CD4-positive, CD25-positive, alpha-beta regulatory T cell (primary cell): Measurements from ENCODE around the gene CCDC81. TPM values are rescaled to one million over a fixed set of nuclear protein-coding genes. Genes with fewer than 3 reads are reported as not detected.
"Not testable (repeated sequence)": the region's sequence is repeated elsewhere in the genome, so short reads cannot be mapped to it uniquely, and the experiment has no call there.

Experiments used
- ATAC-seq, 2 donors: fragments of 150-1000 bp; cut with Tn5 transposase; one replicate each; pipeline ENCODE4 v1.10.0; 2021; ENCODE audit warnings: low read depth in 2 of 2, moderate number of reproducible peaks in 2 of 2, moderate library complexity in 1 of 2
- DNase-seq, 3 donors: peaks; one replicate each; pipeline versions ENCODE4 v3.0.0 to v3.0.0-alpha.2; 2012 to 2022; ENCODE audit warnings: mixed read lengths in 1 of 3
- H3K27ac ChIP-seq: one replicate; pipeline ENCODE4 v1.7.0; 2013; ENCODE audit warnings: mild to moderate bottlenecking, low read length; ENCODE audit not compliant: insufficient read depth, poor library complexity, severe bottlenecking
- H3K27me3 ChIP-seq: one replicate; pipeline ENCODE4 v1.7.0; 2013; ENCODE audit warnings: low read length; ENCODE audit not compliant: control insufficient read depth, insufficient read depth
- H3K36me3 ChIP-seq: one replicate; pipeline ENCODE4 v1.7.0; 2013; ENCODE audit warnings: mild to moderate bottlenecking, low read length, moderate library complexity; ENCODE audit not compliant: control insufficient read depth, insufficient read depth
- H3K4me1 ChIP-seq: 2 replicates; pipeline ENCODE4 v1.7.0; 2013; ENCODE audit warnings: mild to moderate bottlenecking, low read length; ENCODE audit not compliant: insufficient read depth, control insufficient read depth, poor library complexity, severe bottlenecking
- H3K4me3 ChIP-seq: one replicate; pipeline ENCODE4 v1.7.0; 2013; ENCODE audit warnings: low read depth, mild to moderate bottlenecking, low read length, moderate library complexity
- H3K9me3 ChIP-seq, 2 experiments: 1 replicate in 1 of 2; 2 replicates in 1 of 2; pipeline ENCODE4 v1.7.0; 2013; ENCODE audit warnings: low read length in 2 of 2, mild to moderate bottlenecking in 1 of 2, moderate library complexity in 1 of 2; ENCODE audit not compliant: control insufficient read depth in 2 of 2
- H3K27ac Mint-ChIP-seq, 3 donors: one replicate each; pipeline ENCODE4 v1.8.0; 2020 to 2022; ENCODE audit warnings: mild to moderate bottlenecking in 3 of 3, mixed read lengths in 3 of 3, moderate library complexity in 2 of 3
- H3K27me3 Mint-ChIP-seq: one replicate; pipeline ENCODE4 v1.8.0; 2022; ENCODE audit warnings: mild to moderate bottlenecking, mixed read lengths
- H3K36me3 Mint-ChIP-seq: one replicate; pipeline ENCODE4 v1.8.0; 2020; ENCODE audit warnings: mixed read lengths
- H3K4me1 Mint-ChIP-seq, 4 donors: one replicate each; pipeline ENCODE4 v1.8.0; 2020 to 2022; ENCODE audit warnings: mixed read lengths in 4 of 4, mild to moderate bottlenecking in 1 of 4
- H3K4me3 Mint-ChIP-seq, 4 donors: one replicate each; pipeline ENCODE4 v1.8.0; 2020 to 2022; ENCODE audit warnings: mild to moderate bottlenecking in 4 of 4, mixed read lengths in 4 of 4, moderate library complexity in 3 of 4
- H3K9me3 Mint-ChIP-seq, 7 donors: one replicate each; pipeline ENCODE4 v1.8.0; 2020 to 2022; ENCODE audit warnings: mixed read lengths in 7 of 7, mild to moderate bottlenecking in 3 of 7, moderate library complexity in 2 of 7
- polyA plus RNA-seq, 4 donors: library from polyadenylated mRNA; unstranded; fragments of 300-500 nt; fragmentation: Illumina TruSeq; gene quantifications; one replicate each; pipeline ENCODE4 v1.2.3, GENCODE V29; 2021
- total RNA-seq: library from RNA; stranded (reverse); gene quantifications from one replicate; pipeline ENCODE4 v1.2.3, GENCODE V29; 2022

CCDC81 gene
- total and polyA plus RNA-seq, 5 donors from 2014 or later, result 0.96 TPM; not detected in 4

GRCh38 chr11:86415026-86415425 is 40.3 kb downstream of the CCDC81 start:
- Histone ChIP-seq H3K4me3 (no peak overlapping the region), H3K27me3 (no peaks in the 10 kb centered on the region), H3K36me3 (no peaks in the 10 kb centered on the region), H3K9me3 (no peaks in the 10 kb centered on the region), H3K4me1 (no peaks in the 10 kb centered on the region), H3K27ac (no peak overlapping the region)
- ATAC-seq, result no peak
- Mint-ChIP-seq H3K4me1 (peaks cover 0 to 2% (median 0%) of the 10 kb centered on the region in 4 donors), H3K27me3 (no peaks in the 10 kb centered on the region), H3K4me3 (no peak overlapping the region), H3K36me3 (no peaks in the 10 kb centered on the region), H3K27ac (no peak overlapping the region), H3K9me3 (peaks cover 0 to 1% (median 0%) of the 10 kb centered on the region in 7 donors)
- no peak for DNase-seq

GRCh38 chr11:86416494-86416893 is 41.8 kb downstream of the CCDC81 start:
- Mint-ChIP-seq H3K4me3 (no peak overlapping the region), H3K27ac (no peak overlapping the region), H3K36me3 (no peaks in the 10 kb centered on the region), H3K27me3 (no peaks in the 10 kb centered on the region), H3K4me1 (peaks cover 0 to 2% (median 0%) of the 10 kb centered on the region in 4 donors), H3K9me3 (no peaks in the 10 kb centered on the region)
- no peak for ATAC-seq
- Histone ChIP-seq H3K36me3 (no peaks in the 10 kb centered on the region), H3K27ac (no peak overlapping the region), H3K4me3 (no peak overlapping the region), H3K9me3 (no peaks in the 10 kb centered on the region), H3K27me3 (no peaks in the 10 kb centered on the region), H3K4me1 (no peaks in the 10 kb centered on the region)
- no peak for DNase-seq

GRCh38 chr11:86416951-86417350 is 42.3 kb downstream of the CCDC81 start:
- ATAC-seq, H3K4me1 Mint-ChIP-seq: not testable (repeated sequence)

GRCh38 chr11:86418106-86418505 is 43.4 kb downstream of the CCDC81 start:
- no peak overlapping the region for H3K27ac Mint-ChIP-seq
- Histone ChIP-seq H3K27me3 (no peaks in the 10 kb centered on the region), H3K36me3 (no peaks in the 10 kb centered on the region), H3K27ac (no peak overlapping the region), H3K4me3 (no peak overlapping the region), H3K9me3 (no peaks in the 10 kb centered on the region), H3K4me1 (no peaks in the 10 kb centered on the region)
- no peak overlapping the region for H3K4me3 Mint-ChIP-seq
- no peaks in the 10 kb centered on the region for H3K36me3 Mint-ChIP-seq
- H3K4me1 Mint-ChIP-seq, result peaks cover 0 to 2% (median 0%) of the 10 kb centered on the region in 4 donors
- H3K27me3 Mint-ChIP-seq, result no peaks in the 10 kb centered on the region
- H3K9me3 Mint-ChIP-seq, result no peaks in the 10 kb centered on the region
- ATAC-seq, result no peak
- DNase-seq, result no peak

More at GRCh38 chr11:86416951-86417350, 42.3 kb downstream of the CCDC81 start:
- H3K27me3 Mint-ChIP-seq, H3K36me3 ChIP-seq, DNase-seq, H3K4me1 ChIP-seq, H3K36me3 Mint-ChIP-seq, H3K9me3 Mint-ChIP-seq, H3K9me3 ChIP-seq, H3K4me3 ChIP-seq, H3K27me3 ChIP-seq, H3K27ac Mint-ChIP-seq, H3K4me3 Mint-ChIP-seq, H3K27ac ChIP-seq: not testable (repeated sequence)

GRCh38 chr11:86418513-86418912 is 43.8 kb downstream of the CCDC81 start:
- no peaks in the 10 kb centered on the region for H3K36me3 Mint-ChIP-seq
- Histone ChIP-seq H3K36me3 (no peaks in the 10 kb centered on the region), H3K4me3 (no peak overlapping the region), H3K27ac (no peak overlapping the region), H3K4me1 (no peaks in the 10 kb centered on the region), H3K27me3 (no peaks in the 10 kb centered on the region), H3K9me3 (no peaks in the 10 kb centered on the region)
- no peak for ATAC-seq
- peaks cover 0 to 2% (median 0%) of the 10 kb centered on the region in 4 donors for H3K4me1 Mint-ChIP-seq
- H3K27ac Mint-ChIP-seq, result no peak overlapping the region
- DNase-seq, result peak in 1 of 3 donors; percentile 7
- no peaks in the 10 kb centered on the region for H3K27me3 Mint-ChIP-seq
- peaks cover 0 to 1% (median 0%) of the 10 kb centered on the region in 7 donors for H3K9me3 Mint-ChIP-seq
- H3K4me3 Mint-ChIP-seq, result no peak overlapping the region

GRCh38 chr11:86418917-86419316 is 44.2 kb downstream of the CCDC81 start:
- Histone ChIP-seq H3K4me3 (no peak overlapping the region), H3K27me3 (no peaks in the 10 kb centered on the region), H3K4me1 (no peaks in the 10 kb centered on the region), H3K9me3 (no peaks in the 10 kb centered on the region), H3K36me3 (no peaks in the 10 kb centered on the region), H3K27ac (no peak overlapping the region)
- DNase-seq, result peak in 1 of 3 donors; percentile 38
- H3K4me1 Mint-ChIP-seq, result peaks cover 0 to 2% (median 0%) of the 10 kb centered on the region in 4 donors
- no peaks in the 10 kb centered on the region for H3K27me3 Mint-ChIP-seq
- H3K36me3 Mint-ChIP-seq, result no peaks in the 10 kb centered on the region
- H3K9me3 Mint-ChIP-seq, result peaks cover 0 to 1% (median 0%) of the 10 kb centered on the region in 7 donors
- ATAC-seq, result no peak
- no peak overlapping the region for H3K4me3 Mint-ChIP-seq
- H3K27ac Mint-ChIP-seq, result no peak overlapping the region

- no peak overlapping the region for H3K4me3 Mint-ChIP-seq
- Histone ChIP-seq H3K27me3 (no peaks in the 10 kb centered on the region), H3K9me3 (no peaks in the 10 kb centered on the region), H3K4me3 (no peak overlapping the region), H3K4me1 (no peaks in the 10 kb centered on the region), H3K36me3 (no peaks in the 10 kb centered on the region), H3K27ac (no peak overlapping the region)
- no peak overlapping the region for H3K27ac Mint-ChIP-seq
- H3K27me3 Mint-ChIP-seq, result no peaks in the 10 kb centered on the region
- H3K9me3 Mint-ChIP-seq, result peaks cover 0 to 12% (median 1%) of the 10 kb centered on the region in 7 donors
- H3K36me3 Mint-ChIP-seq, result no peaks in the 10 kb centered on the region
- DNase-seq (no peak), ATAC-seq (no peak)
- peaks cover 0 to 2% (median 0%) of the 10 kb centered on the region in 4 donors for H3K4me1 Mint-ChIP-seq
These were observed 47.3 kb downstream of the CCDC81 start for GRCh38 chr11:86421946-86422345.

- Histone ChIP-seq H3K27me3 (no peaks in the 10 kb centered on the region), H3K36me3 (no peaks in the 10 kb centered on the region), H3K4me3 (no peak overlapping the region), H3K9me3 (no peaks in the 10 kb centered on the region), H3K27ac (no peak overlapping the region), H3K4me1 (no peaks in the 10 kb centered on the region)
- Mint-ChIP-seq H3K27ac (no peak overlapping the region), H3K4me1 (peaks cover 0 to 2% (median 0%) of the 10 kb centered on the region in 4 donors), H3K27me3 (no peaks in the 10 kb centered on the region), H3K4me3 (no peak overlapping the region), H3K9me3 (peaks cover 0 to 16% (median 2%) of the 10 kb centered on the region in 7 donors), H3K36me3 (no peaks in the 10 kb centered on the region)
- no peak for DNase-seq
- no peak for ATAC-seq
These were observed 47.7 kb downstream of the CCDC81 start for GRCh38 chr11:86422371-86422770.
